ENCODE results near the gene GAD1.

GAD1 gene

DNA sequence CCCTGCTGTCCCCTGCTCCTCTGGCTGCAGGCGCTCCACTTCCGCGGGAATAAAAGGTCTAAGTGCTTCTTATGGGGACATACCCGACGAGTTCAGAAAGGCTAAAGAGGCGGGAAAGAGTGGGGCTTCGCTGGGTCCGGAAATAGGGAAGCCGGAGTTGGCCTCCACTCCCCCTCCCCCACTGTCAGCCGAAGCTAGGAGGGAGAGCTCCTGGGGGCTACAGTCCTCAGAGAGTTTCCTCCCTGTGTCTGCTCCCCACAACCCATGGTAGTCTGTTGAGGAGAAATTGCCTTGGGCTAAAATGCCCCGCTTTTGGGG, 7.2 kb downstream of the GAD1 start:
- no peaks in the 10 kb centered on the region for H3K36me3 Mint-ChIP-seq
- H3K4me3 Mint-ChIP-seq: peak overlapping the region; percentile 17
- no peaks in the 10 kb centered on the region for H3K9me3 Mint-ChIP-seq
- H3K4me1 Mint-ChIP-seq: peaks cover 32% of the 10 kb centered on the region
- no peak for DNase-seq (ENCODE audit: low spot score in 2 of 2)
- no peak overlapping the region for H3K27ac Mint-ChIP-seq
- no peak for ATAC-seq

DNA sequence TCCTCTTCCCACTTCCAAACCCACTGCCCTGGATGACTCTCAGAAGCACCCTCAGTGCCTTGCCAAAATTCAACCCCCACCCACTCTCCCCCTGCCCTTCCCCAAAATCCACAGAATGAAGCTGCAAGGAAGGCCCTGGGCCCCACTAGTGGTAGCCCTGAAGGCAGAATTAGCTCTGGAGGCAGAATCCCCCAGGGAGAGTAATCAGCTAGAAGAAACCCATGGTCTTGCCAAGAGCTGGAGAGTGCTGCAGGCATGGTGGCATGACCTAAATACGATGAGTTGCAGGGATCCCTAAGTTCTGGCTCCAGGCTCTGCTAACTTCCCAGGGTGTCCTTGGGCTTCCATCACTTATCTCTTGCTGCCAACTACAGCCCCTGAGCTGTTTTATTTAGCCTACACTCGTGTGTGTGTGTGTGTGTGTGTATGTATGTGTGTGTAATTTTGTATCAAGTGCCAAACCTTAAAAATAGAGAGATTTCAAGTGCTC, 7.9 kb downstream of the GAD1 start:
- H3K36me3 Mint-ChIP-seq: no peaks in the 10 kb centered on the region
- H3K9me3 Mint-ChIP-seq: no peaks in the 10 kb centered on the region
- H3K4me1 Mint-ChIP-seq: peaks cover 30% of the 10 kb centered on the region
- peak overlapping the region; percentile 17 for H3K4me3 Mint-ChIP-seq
- ATAC-seq: no peak
- DNase-seq (ENCODE audit: low spot score in 2 of 2): no peak
- H3K27ac Mint-ChIP-seq: no peak overlapping the region

DNA sequence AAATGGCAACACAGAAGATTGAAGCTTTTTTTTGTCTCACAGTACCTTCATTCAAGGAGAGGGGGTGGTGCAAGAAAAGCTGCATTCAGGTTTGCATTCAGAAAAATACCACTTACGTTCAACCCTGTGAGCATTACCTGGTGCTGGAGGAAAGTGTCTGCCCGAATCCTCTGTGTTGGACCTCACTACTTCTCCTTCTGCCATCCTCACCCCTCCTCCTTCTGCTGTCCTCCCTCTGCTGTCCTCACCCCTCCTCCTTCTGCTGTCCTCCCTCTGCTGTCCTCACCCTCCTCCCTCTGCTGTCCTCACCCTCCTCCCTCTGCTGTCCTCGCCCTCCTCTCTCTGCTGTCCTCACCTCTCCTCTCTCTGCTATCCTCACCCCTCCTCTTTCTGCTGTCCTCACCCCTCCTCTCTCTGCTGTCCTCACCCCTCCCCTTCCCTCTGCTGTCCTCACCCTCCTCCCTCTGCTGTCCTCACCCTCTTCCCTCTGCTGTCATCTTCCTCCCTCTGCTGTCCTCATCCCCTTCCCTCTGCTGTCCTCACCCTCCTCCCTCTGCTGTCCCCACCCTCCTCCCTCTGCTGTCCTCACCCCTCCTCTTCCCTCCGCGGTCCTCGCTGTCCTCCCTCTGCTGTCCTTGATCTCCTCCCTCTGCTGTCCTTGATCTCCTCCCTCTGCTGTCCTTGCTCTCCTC, 11.3 kb downstream of the GAD1 start:
- no peaks in the 10 kb centered on the region for H3K9me3 Mint-ChIP-seq
- no peak overlapping the region for H3K4me3 Mint-ChIP-seq
- no peaks in the 10 kb centered on the region for H3K36me3 Mint-ChIP-seq
- ATAC-seq (no peak), DNase-seq (ENCODE audit: low spot score in 2 of 2) (no peak)
- peaks cover 2% of the 10 kb centered on the region for H3K4me1 Mint-ChIP-seq
- no peak overlapping the region for H3K27ac Mint-ChIP-seq

DNA sequence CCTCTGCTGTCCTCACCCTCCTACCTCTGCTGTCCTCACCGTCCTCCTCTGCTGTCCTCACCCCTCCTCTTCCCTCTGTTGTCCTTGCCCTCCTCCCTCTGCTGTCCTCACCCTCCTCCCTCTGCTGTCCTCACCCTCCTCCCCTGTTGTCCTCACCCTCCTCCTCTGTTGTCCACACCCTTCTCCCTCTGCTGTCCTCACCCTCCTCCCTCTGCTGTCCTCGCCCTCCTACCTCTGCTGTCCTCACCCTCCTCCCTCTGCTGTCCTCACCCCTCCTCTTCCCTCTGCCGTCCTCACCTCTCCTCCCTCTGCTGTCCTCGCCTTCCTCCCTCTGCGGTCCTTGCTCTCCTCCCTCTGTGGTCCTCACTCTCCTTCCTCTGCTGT, 11.8 kb downstream of the GAD1 start:
- no peaks in the 10 kb centered on the region for H3K9me3 Mint-ChIP-seq
- no peaks in the 10 kb centered on the region for H3K36me3 Mint-ChIP-seq
- H3K27ac Mint-ChIP-seq: no peak overlapping the region
- DNase-seq (ENCODE audit: low spot score in 2 of 2): no peak
- no peak for ATAC-seq
- no peak overlapping the region for H3K4me3 Mint-ChIP-seq
- no peaks in the 10 kb centered on the region for H3K4me1 Mint-ChIP-seq

DNA sequence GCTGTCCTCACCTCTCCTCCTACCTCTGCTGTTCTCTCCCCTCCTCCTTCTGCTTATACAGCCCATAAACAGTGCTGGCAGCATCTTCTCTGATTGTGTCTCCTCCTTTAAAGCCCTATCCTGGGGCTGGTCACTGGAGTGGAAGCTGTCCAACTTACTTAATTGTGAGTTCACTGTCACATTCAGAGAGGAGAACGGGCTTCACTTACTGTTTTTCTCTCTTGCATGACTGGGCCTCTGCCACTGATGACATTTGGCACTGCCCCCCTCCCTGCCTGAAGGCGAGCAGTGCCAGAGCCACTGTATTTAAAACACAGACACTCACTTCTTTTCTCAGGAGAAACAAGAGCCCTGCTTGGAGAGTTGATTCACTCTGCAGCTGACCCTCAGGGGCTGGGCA, 12.3 kb downstream of the GAD1 start:
- no peak overlapping the region for H3K4me3 Mint-ChIP-seq
- H3K9me3 Mint-ChIP-seq: no peaks in the 10 kb centered on the region
- H3K36me3 Mint-ChIP-seq: no peaks in the 10 kb centered on the region
- no peaks in the 10 kb centered on the region for H3K4me1 Mint-ChIP-seq
- DNase-seq (ENCODE audit: low spot score in 2 of 2): no peak
- ATAC-seq: no peak
- H3K27ac Mint-ChIP-seq: no peak overlapping the region

DNA sequence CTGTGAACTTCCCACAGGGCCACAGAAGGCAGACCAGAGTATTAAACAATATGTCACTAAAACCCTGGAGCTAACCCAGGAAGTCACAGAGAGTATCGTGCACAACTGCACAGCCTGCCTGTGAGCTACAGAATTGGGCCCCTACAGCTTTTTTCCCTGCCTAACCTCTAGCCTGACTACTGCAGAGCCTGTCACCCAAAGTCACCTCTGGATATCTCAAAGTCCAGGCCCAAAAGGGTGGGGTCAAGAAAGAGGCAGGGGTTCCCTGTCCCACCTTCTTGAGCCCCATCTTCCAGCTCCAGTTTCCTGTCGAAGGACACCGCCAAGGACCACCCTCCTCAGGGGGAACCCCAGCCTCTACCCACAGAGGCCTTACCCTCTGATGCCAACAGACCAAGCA, 13.5 kb downstream of the GAD1 start:
- no peaks in the 10 kb centered on the region for H3K4me1 Mint-ChIP-seq
- H3K9me3 Mint-ChIP-seq: no peaks in the 10 kb centered on the region
- ATAC-seq (no peak), DNase-seq (ENCODE audit: low spot score in 2 of 2) (no peak)
- H3K36me3 Mint-ChIP-seq: no peaks in the 10 kb centered on the region
- H3K4me3 Mint-ChIP-seq: no peak overlapping the region
- H3K27ac Mint-ChIP-seq: no peak overlapping the region

DNA sequence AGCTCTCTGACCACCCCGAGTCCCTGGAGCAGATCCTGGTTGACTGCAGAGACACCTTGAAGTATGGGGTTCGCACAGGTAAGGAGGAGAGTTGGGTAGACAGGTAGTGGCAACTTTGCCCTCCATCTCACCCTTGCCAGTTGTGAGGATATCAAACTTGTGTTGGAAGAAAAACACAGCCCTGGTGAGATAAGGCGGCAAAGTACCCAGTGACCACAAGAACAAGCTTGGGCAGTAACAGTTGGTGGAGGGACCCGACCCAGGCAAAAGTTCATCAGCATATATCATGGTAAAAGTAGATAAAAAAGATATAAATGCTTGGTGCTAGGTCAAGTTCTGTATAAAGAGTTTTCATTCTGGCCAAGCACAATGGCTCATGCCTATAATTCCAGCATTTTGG, 14.4 kb downstream of the GAD1 start:
- DNase-seq (ENCODE audit: low spot score in 2 of 2) (no peak), ATAC-seq (no peak)
- H3K4me1 Mint-ChIP-seq: no peaks in the 10 kb centered on the region
- no peak overlapping the region for H3K27ac Mint-ChIP-seq
- no peak overlapping the region for H3K4me3 Mint-ChIP-seq
- H3K9me3 Mint-ChIP-seq: no peaks in the 10 kb centered on the region
- H3K36me3 Mint-ChIP-seq: no peaks in the 10 kb centered on the region

DNA sequence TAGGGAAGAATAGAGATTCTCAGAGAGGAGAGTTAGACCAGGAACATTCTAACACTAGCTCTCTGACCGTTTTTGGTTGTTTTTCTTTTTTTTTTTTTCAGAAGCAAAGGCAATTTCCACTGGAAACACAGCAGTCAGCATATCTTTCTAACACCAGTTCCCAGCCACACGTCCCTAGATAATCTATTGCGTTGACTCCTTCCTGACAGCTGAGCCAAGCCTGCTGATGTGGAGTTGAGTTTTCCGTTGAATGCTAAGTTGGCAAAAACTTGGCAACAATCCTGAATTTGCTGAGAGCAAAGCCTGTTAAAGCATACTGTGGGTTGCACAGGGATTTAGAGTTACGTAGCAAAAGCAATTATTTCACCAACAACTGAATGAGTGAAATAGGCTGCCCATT, 19.3 kb downstream of the GAD1 start:
- no peak overlapping the region for H3K4me3 Mint-ChIP-seq
- DNase-seq (ENCODE audit: low spot score in 2 of 2): no peak
- no peaks in the 10 kb centered on the region for H3K4me1 Mint-ChIP-seq
- no peaks in the 10 kb centered on the region for H3K36me3 Mint-ChIP-seq
- H3K27ac Mint-ChIP-seq: no peak overlapping the region
- no peak for ATAC-seq
- H3K9me3 Mint-ChIP-seq: no peaks in the 10 kb centered on the region

DNA sequence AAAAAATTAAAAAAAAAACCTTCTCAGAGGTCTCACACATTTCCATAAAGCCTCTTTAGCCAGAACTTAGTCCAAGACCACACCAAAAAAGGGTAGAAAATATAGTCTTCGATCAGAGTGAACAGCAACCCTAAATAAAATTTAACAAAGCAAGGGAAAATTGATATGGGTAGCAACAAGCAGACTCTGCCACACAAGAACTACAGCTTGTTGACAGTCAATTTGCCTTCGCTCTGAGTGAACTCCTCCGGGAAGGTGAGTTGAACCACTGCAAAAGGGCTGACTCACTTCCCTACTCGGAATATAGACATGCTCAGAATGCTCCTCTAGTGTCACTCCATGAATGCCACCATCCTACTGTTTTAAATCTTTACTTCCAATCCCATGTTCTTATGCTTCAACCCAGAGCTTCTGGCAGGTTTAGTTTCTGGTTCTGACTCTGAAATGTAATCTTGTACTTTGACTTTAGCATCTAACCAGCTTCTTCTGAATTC, 24.1 kb downstream of the GAD1 start:
- DNase-seq (ENCODE audit: low spot score in 2 of 2) (no peak), ATAC-seq (peak; percentile 40)
- H3K9me3 Mint-ChIP-seq: no peaks in the 10 kb centered on the region
- peaks cover 16% of the 10 kb centered on the region for H3K4me1 Mint-ChIP-seq
- no peak overlapping the region for H3K27ac Mint-ChIP-seq
- H3K36me3 Mint-ChIP-seq: no peaks in the 10 kb centered on the region
- H3K4me3 Mint-ChIP-seq: no peak overlapping the region

DNA sequence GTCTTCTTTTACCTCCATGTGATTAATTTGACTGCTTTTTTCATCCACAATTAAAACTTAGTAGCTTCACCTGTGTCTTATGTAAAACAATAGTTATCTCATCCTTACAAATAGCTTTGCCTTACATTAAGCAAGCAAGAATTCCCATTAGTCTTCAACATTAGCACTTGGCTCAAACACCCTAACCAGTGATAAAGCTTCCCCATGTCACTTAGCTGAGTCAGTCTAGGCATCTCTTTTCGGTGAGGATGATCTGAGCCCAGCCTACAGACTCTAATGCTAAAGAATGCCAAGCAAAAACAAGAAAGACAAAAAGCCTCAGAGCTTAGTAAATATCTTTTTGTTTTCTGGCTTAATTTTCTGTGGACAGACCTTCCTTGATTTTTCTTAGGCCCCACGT, 26.1 kb downstream of the GAD1 start:
- peaks cover 16% of the 10 kb centered on the region for H3K4me1 Mint-ChIP-seq
- ATAC-seq: peak; percentile 58
- H3K4me3 Mint-ChIP-seq: no peak overlapping the region
- H3K9me3 Mint-ChIP-seq: no peaks in the 10 kb centered on the region
- H3K27ac Mint-ChIP-seq: no peak overlapping the region
- no peak for DNase-seq (ENCODE audit: low spot score in 2 of 2)
- no peaks in the 10 kb centered on the region for H3K36me3 Mint-ChIP-seq

DNA sequence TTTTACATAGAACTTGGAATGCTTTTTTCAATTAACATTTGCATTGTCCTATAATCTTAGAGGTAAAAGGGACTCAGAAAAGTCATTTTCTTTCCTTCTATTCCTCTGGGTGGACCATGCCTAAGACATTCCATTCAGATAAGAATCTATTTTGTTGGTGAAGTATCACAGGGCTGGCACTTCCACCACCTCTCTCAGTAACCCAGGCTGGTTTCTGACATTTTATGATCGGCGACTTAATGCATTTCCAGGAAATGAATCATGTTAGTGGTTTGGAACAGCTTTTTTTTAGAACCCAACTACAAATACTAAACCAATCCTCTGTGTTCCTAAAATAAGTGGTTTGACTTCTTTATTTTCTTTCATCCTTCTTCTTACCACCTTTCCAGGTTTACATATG, 27.0 kb downstream of the GAD1 start:
- no peak overlapping the region for H3K4me3 Mint-ChIP-seq
- DNase-seq (ENCODE audit: low spot score in 2 of 2): no peak

DNA sequence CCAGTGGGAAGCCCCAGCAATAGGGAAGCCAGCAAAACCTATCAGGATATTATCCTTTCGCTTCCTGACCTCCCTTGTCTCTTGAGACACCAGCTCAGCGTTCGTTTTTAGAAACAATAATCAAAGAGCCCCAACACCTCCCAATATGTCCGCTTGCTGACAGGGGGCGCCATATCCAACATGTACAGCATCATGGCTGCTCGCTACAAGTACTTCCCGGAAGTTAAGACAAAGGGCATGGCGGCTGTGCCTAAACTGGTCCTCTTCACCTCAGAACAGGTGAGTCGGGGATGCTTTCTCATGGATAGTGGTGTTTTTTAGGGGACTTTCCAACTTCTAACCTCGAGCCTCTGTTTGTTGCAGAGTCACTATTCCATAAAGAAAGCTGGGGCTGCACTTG, 28.7 kb downstream of the GAD1 start:
- DNase-seq (ENCODE audit: low spot score in 2 of 2) (no peak), ATAC-seq (no peak)
- peaks cover 16% of the 10 kb centered on the region for H3K4me1 Mint-ChIP-seq
- no peak overlapping the region for H3K4me3 Mint-ChIP-seq
- H3K9me3 Mint-ChIP-seq: peaks cover 2% of the 10 kb centered on the region
- H3K36me3 Mint-ChIP-seq: peaks cover under 1% of the 10 kb centered on the region
- no peak overlapping the region for H3K27ac Mint-ChIP-seq

More for the DNA sequence above, 27.0 kb downstream of the GAD1 start:
- no peaks in the 10 kb centered on the region for H3K9me3 Mint-ChIP-seq
- peak; percentile 73 for ATAC-seq
- no peak overlapping the region for H3K27ac Mint-ChIP-seq
- peaks cover 16% of the 10 kb centered on the region for H3K4me1 Mint-ChIP-seq
- H3K36me3 Mint-ChIP-seq: no peaks in the 10 kb centered on the region

DNA sequence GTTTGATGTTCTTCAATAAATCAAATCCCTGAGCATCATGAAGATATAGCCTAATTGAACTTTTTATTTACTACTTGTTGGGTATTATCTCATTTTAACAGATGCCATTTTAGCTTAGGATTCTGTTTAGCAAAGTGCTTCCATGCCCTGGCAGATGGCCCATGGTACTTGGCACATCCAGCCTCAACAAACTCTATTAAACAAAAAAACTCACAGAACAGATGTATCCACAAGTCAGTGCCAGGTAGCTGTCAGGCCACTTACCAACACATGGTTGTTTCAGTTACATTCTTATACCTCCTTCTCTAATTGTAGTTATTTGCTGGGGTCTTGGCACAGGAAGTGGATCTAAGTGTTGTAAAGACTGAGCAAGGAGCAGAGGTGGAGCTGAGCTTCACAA, 29.6 kb downstream of the GAD1 start:
- ATAC-seq (no peak), DNase-seq (ENCODE audit: low spot score in 2 of 2) (no peak)
- H3K4me3 Mint-ChIP-seq: no peak overlapping the region
- peaks cover 16% of the 10 kb centered on the region for H3K4me1 Mint-ChIP-seq
- peaks cover 4% of the 10 kb centered on the region for H3K36me3 Mint-ChIP-seq
- peaks cover 2% of the 10 kb centered on the region for H3K9me3 Mint-ChIP-seq
- no peak overlapping the region for H3K27ac Mint-ChIP-seq

DNA sequence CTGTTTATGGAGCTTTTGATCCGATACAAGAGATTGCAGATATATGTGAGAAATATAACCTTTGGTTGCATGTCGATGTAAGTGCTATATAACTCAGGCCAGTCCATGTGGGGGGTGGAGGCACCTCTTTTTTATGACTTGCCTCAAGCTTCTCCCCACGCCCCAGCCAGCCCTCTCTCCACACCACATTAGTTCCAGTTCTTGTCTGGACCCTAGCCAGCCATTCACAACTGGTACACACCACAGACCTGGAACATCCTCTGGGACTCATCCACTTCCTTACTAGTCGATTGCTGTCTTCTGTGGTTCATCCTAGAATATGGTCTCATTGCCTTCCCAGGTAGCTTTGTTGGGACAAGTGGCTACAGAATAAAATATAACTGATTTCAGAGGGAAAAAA, 31.0 kb downstream of the GAD1 start:
- Mint-ChIP-seq H3K4me3 (no peak overlapping the region), H3K9me3 (peaks cover 2% of the 10 kb centered on the region), H3K27ac (no peak overlapping the region), H3K4me1 (peaks cover 13% of the 10 kb centered on the region), H3K36me3 (peaks cover 4% of the 10 kb centered on the region)
- ATAC-seq (no peak), DNase-seq (ENCODE audit: low spot score in 2 of 2) (no peak)

DNA sequence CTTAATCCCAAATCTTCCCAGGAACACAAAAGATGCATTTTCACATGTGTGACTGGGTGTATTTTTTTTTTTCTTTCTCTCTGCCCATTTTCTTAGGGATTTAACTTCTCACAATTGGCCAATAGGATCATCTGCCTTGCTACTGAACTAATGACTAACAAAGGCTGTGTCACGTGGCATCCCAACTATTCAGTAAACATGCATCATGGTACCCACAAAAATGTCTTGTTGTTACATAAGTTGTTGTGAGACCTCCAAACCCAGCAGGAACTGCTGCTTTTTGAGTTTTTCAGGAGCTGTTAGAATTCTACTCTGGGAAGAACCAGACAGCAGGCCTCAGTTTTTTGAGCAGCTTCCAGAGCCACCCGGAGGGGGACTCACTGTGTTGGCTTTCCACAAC, 31.9 kb downstream of the GAD1 start:
- Mint-ChIP-seq H3K9me3 (peaks cover 2% of the 10 kb centered on the region), H3K36me3 (peaks cover 4% of the 10 kb centered on the region), H3K4me1 (peaks cover 6% of the 10 kb centered on the region), H3K27ac (no peak overlapping the region), H3K4me3 (no peak overlapping the region)
- ATAC-seq: no peak
- DNase-seq (ENCODE audit: low spot score in 2 of 2): no peak

DNA sequence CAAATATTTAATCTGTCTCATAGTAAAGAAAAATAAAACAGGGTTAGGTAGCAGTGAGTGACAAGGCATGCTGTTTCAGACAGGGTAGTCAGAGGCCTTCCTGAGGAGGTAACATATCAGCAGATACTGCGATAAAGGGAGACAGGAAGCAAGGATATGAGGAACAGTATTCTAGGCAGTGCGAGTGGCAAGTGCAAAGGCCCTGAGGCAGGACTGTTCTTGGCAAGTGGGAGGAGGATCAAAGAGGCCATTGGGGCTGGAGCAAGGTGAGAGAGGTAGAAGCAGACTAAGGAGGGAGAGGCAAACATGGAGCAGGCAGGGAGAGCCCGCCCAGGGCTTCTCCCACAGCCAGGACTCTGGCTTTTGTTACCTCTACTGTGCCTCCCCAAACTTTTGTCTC, 33.6 kb downstream of the GAD1 start:
- DNase-seq (ENCODE audit: low spot score in 2 of 2): no peak
- Mint-ChIP-seq H3K27ac (no peak overlapping the region), H3K9me3 (peaks cover 2% of the 10 kb centered on the region), H3K36me3 (peaks cover 4% of the 10 kb centered on the region), H3K4me3 (no peak overlapping the region), H3K4me1 (no peaks in the 10 kb centered on the region)
- no peak for ATAC-seq

DNA sequence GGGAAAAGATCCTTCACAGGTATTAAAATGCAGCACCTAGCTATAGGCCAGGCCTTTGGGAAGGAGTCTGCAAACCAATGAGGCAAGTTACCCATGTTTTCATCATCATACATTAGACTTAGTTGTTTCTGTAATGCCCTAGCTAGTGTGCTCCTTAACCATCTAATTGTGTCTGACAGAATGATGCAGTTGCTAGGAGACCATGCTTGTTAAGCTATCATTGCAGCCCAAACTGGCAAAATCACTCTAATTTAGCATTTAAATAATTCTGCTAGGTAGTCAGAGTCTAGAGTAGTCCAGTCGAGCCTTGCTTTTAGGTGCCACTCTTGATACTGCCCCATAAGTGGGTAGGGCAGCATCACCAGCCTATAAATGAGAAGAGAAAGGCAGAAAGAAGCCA, 34.9 kb downstream of the GAD1 start:
- H3K4me1 Mint-ChIP-seq: no peaks in the 10 kb centered on the region
- H3K27ac Mint-ChIP-seq: no peak overlapping the region
- ATAC-seq: no peak
- peaks cover 2% of the 10 kb centered on the region for H3K9me3 Mint-ChIP-seq
- H3K36me3 Mint-ChIP-seq: peaks cover 4% of the 10 kb centered on the region
- DNase-seq (ENCODE audit: low spot score in 2 of 2): no peak
- H3K4me3 Mint-ChIP-seq: no peak overlapping the region

All from stimulated activated effector memory CD8-positive, alpha-beta T cell treated with anti-CD3 and anti-CD28 coated beads, Interleukin-12 subunit alpha, Interleukin-12 subunit beta, amount 100 ng/mL, for 72 hours (primary cell).